ENCODE data around the gene DNAJC5G.

Gene DNAJC5G

GRCh38 chr2:27303093-27304025, 28.1 kb downstream of the DNAJC5G start:
- H3K4me2 ChIP-seq (ENCODE audit: insufficient read depth, low read length, poor library complexity, severe bottlenecking): no peak overlapping the region
- H3K4me1 ChIP-seq (ENCODE audit: control insufficient read depth in 2 of 2, insufficient read depth in 1 of 2, low read depth in 1 of 2, low read length in 2 of 2): peaks cover 0 to 3% of the 10 kb centered on the region in 2 donors
- no peak overlapping the region for H2BK12ac ChIP-seq (ENCODE audit: low read length)
- H2BK15ac ChIP-seq (ENCODE audit: low read length): no peak overlapping the region
- no peak overlapping the region for H2BK5ac ChIP-seq (ENCODE audit: low read length)
- no CpG with 5 or more reads among the region's 25 CpGs for WGBS, 2 donors (ENCODE audit: extremely low coverage in 2 of 2, insufficient read length in 2 of 2, insufficient replicate concordance in 1 of 2)
- H3K9me3 ChIP-seq (replicated peaks in 1 of 2; ENCODE audit: control insufficient read depth in 2 of 2, insufficient read depth in 1 of 2, low read depth in 1 of 2, low read length in 2 of 2): peaks cover 0 to 1% of the 10 kb centered on the region in 2 donors
- H3K27me3 ChIP-seq (ENCODE audit: control insufficient read depth in 3 of 3, insufficient read depth in 3 of 3, low read depth in 1 of 3, low read length in 3 of 3): peaks cover 28 to 42% (median 37%) of the 10 kb centered on the region in 3 experiments
- H4K91ac ChIP-seq (ENCODE audit: low read depth, low read length, poor library complexity): no peak overlapping the region
- no peak overlapping the region for H3K4ac ChIP-seq (ENCODE audit: low read length)
- no peak overlapping the region for H2AK5ac ChIP-seq (ENCODE audit: low read depth, low read length)
- H3K18ac ChIP-seq (ENCODE audit: low read length): no peak overlapping the region
- no peak overlapping the region for H3K14ac ChIP-seq (ENCODE audit: low read length)
- no peak overlapping the region for H3K4me3 ChIP-seq (ENCODE audit: low read length in 2 of 2)
- H4K8ac ChIP-seq (ENCODE audit: low read depth, low read length): no peak overlapping the region
- peaks cover 0 to under 1% of the 10 kb centered on the region in 2 donors for H3K36me3 ChIP-seq (replicated peaks in 1 of 2; ENCODE audit: control insufficient read depth in 2 of 2, insufficient read depth in 2 of 2, low read length in 2 of 2)
- no peak overlapping the region for H3K23ac ChIP-seq (ENCODE audit: low read depth, low read length, poor library complexity)
- peaks cover 5% of the 10 kb centered on the region for H3K79me1 ChIP-seq (ENCODE audit: low read depth, low read length)
- no peak overlapping the region for H3K9ac ChIP-seq (ENCODE audit: low read depth, low read length, poor library complexity)
- H3K27ac ChIP-seq (replicated peaks; ENCODE audit: low read length): no peak overlapping the region
- H2AFZ ChIP-seq (ENCODE audit: low read length): peak overlapping the region; percentile 75
- no peak for DNase-seq (ENCODE audit: low spot score)
- no peak overlapping the region for H2BK120ac ChIP-seq (ENCODE audit: low read depth, low read length)

- no CpG with 5 or more reads among the region's 13 CpGs for WGBS, 2 donors (ENCODE audit: extremely low coverage in 2 of 2, insufficient read length in 2 of 2, insufficient replicate concordance in 1 of 2)
- Histone ChIP-seq H2BK5ac (ENCODE audit: low read length) (no peak overlapping the region), H3K4me3 (ENCODE audit: low read length in 2 of 2) (peak overlapping the region in 1 of 2 donors; percentile 27), H2BK15ac (ENCODE audit: low read length) (no peak overlapping the region), H3K4me1 (ENCODE audit: control insufficient read depth in 2 of 2, insufficient read depth in 1 of 2, low read depth in 1 of 2, low read length in 2 of 2) (peaks cover 0 to 3% of the 10 kb centered on the region in 2 donors), H2BK120ac (ENCODE audit: low read depth, low read length) (no peak overlapping the region), H3K27ac (replicated peaks; ENCODE audit: low read length) (no peak overlapping the region), H3K27me3 (ENCODE audit: control insufficient read depth in 3 of 3, insufficient read depth in 3 of 3, low read depth in 1 of 3, low read length in 3 of 3) (peaks cover 28 to 41% (median 28%) of the 10 kb centered on the region in 3 experiments), H3K4me2 (ENCODE audit: insufficient read depth, low read length, poor library complexity, severe bottlenecking) (no peak overlapping the region), H4K8ac (ENCODE audit: low read depth, low read length) (no peak overlapping the region), H2BK12ac (ENCODE audit: low read length) (no peak overlapping the region), H3K36me3 (replicated peaks in 1 of 2; ENCODE audit: control insufficient read depth in 2 of 2, insufficient read depth in 2 of 2, low read length in 2 of 2) (peaks cover 1 to 9% of the 10 kb centered on the region in 2 donors), H3K9ac (ENCODE audit: low read depth, low read length, poor library complexity) (no peak overlapping the region), H2AFZ (ENCODE audit: low read length) (no peak overlapping the region), H2AK5ac (ENCODE audit: low read depth, low read length) (no peak overlapping the region), H3K79me1 (ENCODE audit: low read depth, low read length) (peaks cover 5% of the 10 kb centered on the region), H3K14ac (ENCODE audit: low read length) (no peak overlapping the region), H4K91ac (ENCODE audit: low read depth, low read length, poor library complexity) (no peak overlapping the region), H3K18ac (ENCODE audit: low read length) (no peak overlapping the region), H3K23ac (ENCODE audit: low read depth, low read length, poor library complexity) (no peak overlapping the region), H3K4ac (ENCODE audit: low read length) (no peak overlapping the region), H3K9me3 (replicated peaks in 1 of 2; ENCODE audit: control insufficient read depth in 2 of 2, insufficient read depth in 1 of 2, low read depth in 1 of 2, low read length in 2 of 2) (peaks cover 0 to 1% of the 10 kb centered on the region in 2 donors)
- DNase-seq (ENCODE audit: low spot score): no peak
Observed at GRCh38 chr2:27304488-27305240, 29.4 kb downstream of the DNAJC5G start.

GRCh38 chr2:27305516-27305915, 30.3 kb downstream of the DNAJC5G start:
- no peak overlapping the region for H2BK120ac ChIP-seq (ENCODE audit: low read depth, low read length)
- H2AFZ ChIP-seq (ENCODE audit: low read length): no peak overlapping the region
- peaks cover 5% of the 10 kb centered on the region for H3K79me1 ChIP-seq (ENCODE audit: low read depth, low read length)
- no peak overlapping the region for H3K4ac ChIP-seq (ENCODE audit: low read length)
- H3K27ac ChIP-seq (replicated peaks; ENCODE audit: low read length): no peak overlapping the region
- H3K4me2 ChIP-seq (ENCODE audit: insufficient read depth, low read length, poor library complexity, severe bottlenecking): no peak overlapping the region
- peaks cover 0 to 1% of the 10 kb centered on the region in 2 donors for H3K9me3 ChIP-seq (replicated peaks in 1 of 2; ENCODE audit: control insufficient read depth in 2 of 2, insufficient read depth in 1 of 2, low read depth in 1 of 2, low read length in 2 of 2)
- H2BK12ac ChIP-seq (ENCODE audit: low read length): no peak overlapping the region
- H4K91ac ChIP-seq (ENCODE audit: low read depth, low read length, poor library complexity): no peak overlapping the region
- DNase-seq (ENCODE audit: low spot score): no peak
- H3K36me3 ChIP-seq (replicated peaks in 1 of 2; ENCODE audit: control insufficient read depth in 2 of 2, insufficient read depth in 2 of 2, low read length in 2 of 2): peaks cover 3 to 12% of the 10 kb centered on the region in 2 donors
- no peak overlapping the region for H3K18ac ChIP-seq (ENCODE audit: low read length)
- peaks cover 0 to 3% of the 10 kb centered on the region in 2 donors for H3K4me1 ChIP-seq (ENCODE audit: control insufficient read depth in 2 of 2, insufficient read depth in 1 of 2, low read depth in 1 of 2, low read length in 2 of 2)
- no CpG with 5 or more reads among the region's 16 CpGs for WGBS, 2 donors (ENCODE audit: extremely low coverage in 2 of 2, insufficient read length in 2 of 2, insufficient replicate concordance in 1 of 2)
- no peak overlapping the region for H3K23ac ChIP-seq (ENCODE audit: low read depth, low read length, poor library complexity)
- H2AK5ac ChIP-seq (ENCODE audit: low read depth, low read length): no peak overlapping the region
- no peak overlapping the region for H2BK5ac ChIP-seq (ENCODE audit: low read length)
- peak overlapping the region in 1 of 2 donors; percentile 40 for H3K4me3 ChIP-seq (ENCODE audit: low read length in 2 of 2)
- H3K27me3 ChIP-seq (ENCODE audit: control insufficient read depth in 3 of 3, insufficient read depth in 3 of 3, low read depth in 1 of 3, low read length in 3 of 3): peaks cover 27 to 41% (median 28%) of the 10 kb centered on the region in 3 experiments
- H3K9ac ChIP-seq (ENCODE audit: low read depth, low read length, poor library complexity): no peak overlapping the region
- no peak overlapping the region for H4K8ac ChIP-seq (ENCODE audit: low read depth, low read length)
- no peak overlapping the region for H3K14ac ChIP-seq (ENCODE audit: low read length)
- no peak overlapping the region for H2BK15ac ChIP-seq (ENCODE audit: low read length)

GRCh38 chr2:27306136-27306535, 30.9 kb downstream of the DNAJC5G start:
- no peak for DNase-seq (ENCODE audit: low spot score)
- Histone ChIP-seq H3K36me3 (replicated peaks in 1 of 2; ENCODE audit: control insufficient read depth in 2 of 2, insufficient read depth in 2 of 2, low read length in 2 of 2) (peaks cover 3 to 12% of the 10 kb centered on the region in 2 donors), H3K27ac (replicated peaks; ENCODE audit: low read length) (no peak overlapping the region), H4K91ac (ENCODE audit: low read depth, low read length, poor library complexity) (no peak overlapping the region), H2BK5ac (ENCODE audit: low read length) (no peak overlapping the region), H2BK120ac (ENCODE audit: low read depth, low read length) (no peak overlapping the region), H3K9ac (ENCODE audit: low read depth, low read length, poor library complexity) (no peak overlapping the region), H3K4me1 (ENCODE audit: control insufficient read depth in 2 of 2, insufficient read depth in 1 of 2, low read depth in 1 of 2, low read length in 2 of 2) (peaks cover 0 to 3% of the 10 kb centered on the region in 2 donors), H3K9me3 (replicated peaks in 1 of 2; ENCODE audit: control insufficient read depth in 2 of 2, insufficient read depth in 1 of 2, low read depth in 1 of 2, low read length in 2 of 2) (peaks cover 0 to 1% of the 10 kb centered on the region in 2 donors), H2AK5ac (ENCODE audit: low read depth, low read length) (no peak overlapping the region), H3K27me3 (ENCODE audit: control insufficient read depth in 3 of 3, insufficient read depth in 3 of 3, low read depth in 1 of 3, low read length in 3 of 3) (peaks cover 27 to 41% (median 28%) of the 10 kb centered on the region in 3 experiments), H3K14ac (ENCODE audit: low read length) (no peak overlapping the region), H3K23ac (ENCODE audit: low read depth, low read length, poor library complexity) (peak overlapping the region; percentile 80), H2BK12ac (ENCODE audit: low read length) (no peak overlapping the region), H3K79me1 (ENCODE audit: low read depth, low read length) (peaks cover 5% of the 10 kb centered on the region), H3K4ac (ENCODE audit: low read length) (no peak overlapping the region), H2BK15ac (ENCODE audit: low read length) (no peak overlapping the region), H3K4me2 (ENCODE audit: insufficient read depth, low read length, poor library complexity, severe bottlenecking) (no peak overlapping the region), H4K8ac (ENCODE audit: low read depth, low read length) (no peak overlapping the region), H2AFZ (ENCODE audit: low read length) (peak overlapping the region; percentile 23), H3K4me3 (ENCODE audit: low read length in 2 of 2) (no peak overlapping the region), H3K18ac (ENCODE audit: low read length) (no peak overlapping the region)
- no CpG with 5 or more reads among the region's 26 CpGs for WGBS, 2 donors (ENCODE audit: extremely low coverage in 2 of 2, insufficient read length in 2 of 2, insufficient replicate concordance in 1 of 2)
